Measurements from ENCODE around the gene IRS1. TPM values are rescaled to one million over a fixed set of nuclear protein-coding genes. Genes with fewer than 3 reads are reported as not detected.

The IRS1 gene
- total and polyA plus RNA-seq, 4 donors, result 3.1 to 36.7 (median 7.9) TPM

GRCh38 chr2:226725126-226725860 lies 74.3 kb downstream of the IRS1 start:
- peak overlapping the region in 1 of 2 donors; percentile 33 for H3K27ac ChIP-seq (ENCODE audit: low read depth in 1 of 2, low read length in 1 of 2)
- peak; percentile 78 to 97 (median 96) for DNase-seq
- TF ChIP-seq CTCF (IDR thresholded peaks at IDR 0.05; ENCODE audit: control extremely low read depth, extremely low read depth), result no peak
- ATAC-seq (ENCODE audit: insufficient read depth, low FRiP score), result no peak
- H3K27me3 ChIP-seq (ENCODE audit: control insufficient read depth in 3 of 3, insufficient read depth in 3 of 3, low read length in 2 of 3), result no peaks in the 10 kb centered on the region
- H3K4me1 ChIP-seq (ENCODE audit: control insufficient read depth in 5 of 5, insufficient read depth in 5 of 5, low read length in 5 of 5), result peaks cover 2 to 37% (median 26%) of the 10 kb centered on the region in 5 donors
- H3K9me3 ChIP-seq (ENCODE audit: control insufficient read depth in 4 of 4, insufficient read depth in 3 of 4, low read length in 3 of 4), result no peaks in the 10 kb centered on the region
- H3K36me3 ChIP-seq (ENCODE audit: control insufficient read depth in 4 of 4, insufficient read depth in 4 of 4, low read length in 4 of 4), result no peaks in the 10 kb centered on the region
- no peak overlapping the region for H3K4me3 ChIP-seq
- H3K9ac ChIP-seq (ENCODE audit: insufficient read depth in 1 of 2, low read length in 2 of 2), result peak overlapping the region in 1 of 2 donors; percentile 76
- 46 to 55% methylated on average over 10 of the region's 10 CpGs for WGBS, 2 donors

GRCh38 chr2:226721541-226721940 lies 78.1 kb downstream of the IRS1 start:
- no peaks in the 10 kb centered on the region for H3K36me3 ChIP-seq (ENCODE audit: control insufficient read depth in 4 of 4, insufficient read depth in 4 of 4, low read length in 4 of 4)
- WGBS, 2 donors, result 61 to 66% methylated on average over 5 of the region's 5 CpGs
- DNase-seq (peak; percentile 65 to 86 (median 68)), ATAC-seq (ENCODE audit: insufficient read depth, low FRiP score) (no peak)
- no peak overlapping the region for H3K9ac ChIP-seq (ENCODE audit: insufficient read depth in 1 of 2, low read length in 2 of 2)
- H3K4me3 ChIP-seq, result no peak overlapping the region
- no peak for TF ChIP-seq CTCF (IDR thresholded peaks at IDR 0.05; ENCODE audit: control extremely low read depth, extremely low read depth)
- H3K4me1 ChIP-seq (ENCODE audit: control insufficient read depth in 5 of 5, insufficient read depth in 5 of 5, low read length in 5 of 5), result peaks cover 2 to 34% (median 23%) of the 10 kb centered on the region in 5 donors
- H3K27me3 ChIP-seq (ENCODE audit: control insufficient read depth in 3 of 3, insufficient read depth in 3 of 3, low read length in 2 of 3), result no peaks in the 10 kb centered on the region
- no peak overlapping the region for H3K27ac ChIP-seq (ENCODE audit: low read depth in 1 of 2, low read length in 1 of 2)
- H3K9me3 ChIP-seq (ENCODE audit: control insufficient read depth in 4 of 4, insufficient read depth in 3 of 4, low read length in 3 of 4), result no peaks in the 10 kb centered on the region

- H3K27me3 ChIP-seq (ENCODE audit: control insufficient read depth in 3 of 3, insufficient read depth in 3 of 3, low read length in 2 of 3), result no peaks in the 10 kb centered on the region
- DNase-seq (no peak), ATAC-seq (ENCODE audit: insufficient read depth, low FRiP score) (no peak)
- H3K27ac ChIP-seq (ENCODE audit: low read depth in 1 of 2, low read length in 1 of 2), result no peak overlapping the region
- H3K4me3 ChIP-seq, result no peak overlapping the region
- no peak for TF ChIP-seq CTCF (IDR thresholded peaks at IDR 0.05; ENCODE audit: control extremely low read depth, extremely low read depth)
- 68 to 84% methylated on average over 5 of the region's 5 CpGs for WGBS, 2 donors
- H3K9ac ChIP-seq (ENCODE audit: insufficient read depth in 1 of 2, low read length in 2 of 2), result no peak overlapping the region
- no peaks in the 10 kb centered on the region for H3K36me3 ChIP-seq (ENCODE audit: control insufficient read depth in 4 of 4, insufficient read depth in 4 of 4, low read length in 4 of 4)
- no peaks in the 10 kb centered on the region for H3K9me3 ChIP-seq (ENCODE audit: control insufficient read depth in 4 of 4, insufficient read depth in 3 of 4, low read length in 3 of 4)
- peaks cover 2 to 28% (median 20%) of the 10 kb centered on the region in 5 donors for H3K4me1 ChIP-seq (ENCODE audit: control insufficient read depth in 5 of 5, insufficient read depth in 5 of 5, low read length in 5 of 5)
Observed at GRCh38 chr2:226720948-226721347, 78.7 kb downstream of the IRS1 start.

Measured in lung (tissue), 12 donors.